Measurements from ENCODE around the gene SNAI3. TPM values are rescaled to one million over a fixed set of nuclear protein-coding genes. Genes with fewer than 3 reads are reported as not detected.

Gene SNAI3
- total RNA-seq, 1 donor from 2014 or later, result 7.0 TPM

DNA sequence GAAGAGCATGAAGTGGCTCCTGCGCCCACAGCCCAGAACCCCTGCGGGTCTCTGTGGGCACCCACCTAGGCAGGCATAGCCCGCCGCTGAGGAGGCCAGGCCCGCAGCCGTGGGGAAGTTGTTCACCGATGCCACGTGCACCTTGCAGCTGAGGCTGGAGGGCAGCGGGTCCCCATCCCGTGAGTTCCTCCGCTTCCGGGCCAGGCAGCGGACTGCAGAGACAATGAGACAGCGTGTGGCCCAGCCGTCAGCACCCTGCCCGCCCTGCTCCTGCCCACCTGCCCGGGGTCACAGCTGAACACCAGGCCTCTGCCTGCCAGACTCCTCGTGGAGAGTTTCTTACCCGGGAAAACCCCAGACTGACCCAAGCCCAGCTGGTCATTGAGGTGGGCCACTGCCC, 28.9 kb downstream of the SNAI3 start:
- Histone ChIP-seq H3K27ac (no peak overlapping the region), H3K4me1 (peaks cover 13% of the 10 kb centered on the region), H3K36me3 (peaks cover 34% of the 10 kb centered on the region), H3K9me3 (no peaks in the 10 kb centered on the region), H3K4me3 (no peak overlapping the region), H3K27me3 (no peaks in the 10 kb centered on the region)
- no peak for ATAC-seq
- DNase-seq, result no peak
- intact Hi-C loops (cut with DNase I), result no loop called here
- TF ChIP-seq, protein P1, sequence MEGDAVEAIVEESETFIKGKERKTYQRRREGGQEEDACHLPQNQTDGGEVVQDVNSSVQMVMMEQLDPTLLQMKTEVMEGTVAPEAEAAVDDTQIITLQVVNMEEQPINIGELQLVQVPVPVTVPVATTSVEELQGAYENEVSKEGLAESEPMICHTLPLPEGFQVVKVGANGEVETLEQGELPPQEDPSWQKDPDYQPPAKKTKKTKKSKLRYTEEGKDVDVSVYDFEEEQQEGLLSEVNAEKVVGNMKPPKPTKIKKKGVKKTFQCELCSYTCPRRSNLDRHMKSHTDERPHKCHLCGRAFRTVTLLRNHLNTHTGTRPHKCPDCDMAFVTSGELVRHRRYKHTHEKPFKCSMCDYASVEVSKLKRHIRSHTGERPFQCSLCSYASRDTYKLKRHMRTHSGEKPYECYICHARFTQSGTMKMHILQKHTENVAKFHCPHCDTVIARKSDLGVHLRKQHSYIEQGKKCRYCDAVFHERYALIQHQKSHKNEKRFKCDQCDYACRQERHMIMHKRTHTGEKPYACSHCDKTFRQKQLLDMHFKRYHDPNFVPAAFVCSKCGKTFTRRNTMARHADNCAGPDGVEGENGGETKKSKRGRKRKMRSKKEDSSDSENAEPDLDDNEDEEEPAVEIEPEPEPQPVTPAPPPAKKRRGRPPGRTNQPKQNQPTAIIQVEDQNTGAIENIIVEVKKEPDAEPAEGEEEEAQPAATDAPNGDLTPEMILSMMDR (IDR thresholded peaks at IDR 0.05), result no peak

DNA sequence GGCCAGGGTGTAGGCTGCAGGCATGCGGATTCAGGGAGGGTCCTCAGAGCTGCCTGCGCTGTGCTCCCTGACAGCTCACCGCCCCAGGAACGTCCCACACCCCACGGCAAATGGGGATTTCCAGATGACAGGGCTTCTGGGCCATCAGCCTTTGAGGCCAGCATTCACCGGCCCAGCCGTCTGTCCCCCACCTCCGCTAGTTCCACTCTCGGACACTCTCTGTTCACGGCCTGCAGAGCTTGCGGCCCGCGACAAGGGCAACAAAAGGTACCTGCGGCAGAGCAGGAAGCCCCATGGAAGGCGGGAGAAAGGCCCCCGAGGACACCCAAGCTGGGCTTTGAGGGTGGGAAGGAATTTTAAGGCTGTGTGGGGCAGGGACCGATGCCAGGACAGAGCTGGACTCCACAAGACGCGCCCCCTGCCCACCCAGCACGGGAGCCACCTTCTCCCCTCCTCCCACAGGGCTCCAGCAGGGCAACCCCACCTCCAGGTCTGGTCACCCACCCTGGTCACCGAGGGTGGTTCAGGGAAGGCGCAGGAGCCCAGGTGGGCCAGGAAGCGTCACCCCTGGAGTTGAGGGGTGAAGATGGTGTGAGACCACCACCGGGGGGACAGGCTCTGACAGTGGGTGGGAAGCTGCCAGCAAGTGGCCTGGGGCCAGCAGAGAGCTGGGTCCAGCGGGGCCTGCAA, 29.9 kb downstream of the SNAI3 start:
- peaks cover 34% of the 10 kb centered on the region for H3K36me3 ChIP-seq
- ATAC-seq (no peak), DNase-seq (no peak)
- peaks cover 11% of the 10 kb centered on the region for H3K4me1 ChIP-seq
- intact Hi-C loops (cut with DNase I), result no loop called here
- H3K27me3 ChIP-seq, result no peaks in the 10 kb centered on the region
- H3K9me3 ChIP-seq, result no peaks in the 10 kb centered on the region
- H3K27ac ChIP-seq, result no peak overlapping the region
- TF ChIP-seq, protein P1 (IDR thresholded peaks at IDR 0.05), result no peak
- no peak overlapping the region for H3K4me3 ChIP-seq

- no peaks in the 10 kb centered on the region for H3K27me3 ChIP-seq
- DNase-seq, result no peak
- H3K4me3 ChIP-seq, result no peak overlapping the region
- peaks cover 11% of the 10 kb centered on the region for H3K4me1 ChIP-seq
- TF ChIP-seq, protein P1 (IDR thresholded peaks at IDR 0.05), result no peak
- H3K27ac ChIP-seq, result no peak overlapping the region
- ATAC-seq, result no peak
- peaks cover 34% of the 10 kb centered on the region for H3K36me3 ChIP-seq
- intact Hi-C loops (cut with DNase I), result no loop called here
- H3K9me3 ChIP-seq, result no peaks in the 10 kb centered on the region
Measured at GRCh38 chr16:88655733-88656281, 30.5 kb downstream of the SNAI3 start.

DNA sequence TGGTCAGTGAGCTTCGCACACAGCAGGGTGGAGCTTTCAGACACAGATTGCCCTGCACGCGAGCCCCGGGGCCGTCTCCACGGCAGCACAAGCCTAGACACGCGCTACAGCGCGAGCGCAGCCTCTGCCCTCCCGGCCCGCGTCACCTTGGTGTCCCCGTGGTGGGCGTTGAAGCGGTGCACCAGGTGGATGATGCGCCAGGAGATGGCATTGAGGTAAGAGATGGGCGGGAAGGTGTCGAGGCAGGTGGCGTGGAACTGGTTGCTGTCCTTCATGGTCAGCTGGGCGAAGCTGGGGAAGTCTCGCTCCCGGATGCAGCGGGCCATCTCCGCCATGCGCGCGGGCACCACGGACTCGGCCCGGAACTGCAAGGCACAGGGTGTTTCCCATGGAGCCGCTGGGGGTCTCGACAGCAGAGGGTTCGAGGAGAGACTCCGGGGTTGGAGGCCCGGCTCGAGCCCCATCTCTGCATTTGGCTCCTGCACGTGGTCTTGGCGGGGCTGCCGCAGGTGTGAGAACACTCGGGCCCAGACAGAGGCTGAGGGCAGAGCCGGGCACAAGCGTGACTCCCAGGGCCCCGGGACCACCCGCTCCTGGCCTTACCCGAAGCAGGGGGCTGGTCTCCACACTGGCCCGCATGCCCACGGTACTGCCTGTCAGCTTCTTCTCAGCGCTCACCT, 31.1 kb downstream of the SNAI3 start:
- Histone ChIP-seq H3K36me3 (peaks cover 34% of the 10 kb centered on the region), H3K27me3 (no peaks in the 10 kb centered on the region), H3K4me3 (no peak overlapping the region), H3K4me1 (peaks cover 11% of the 10 kb centered on the region), H3K9me3 (no peaks in the 10 kb centered on the region), H3K27ac (no peak overlapping the region)
- no peak for DNase-seq
- ATAC-seq, result no peak
- TF ChIP-seq, protein P1 (IDR thresholded peaks at IDR 0.05), result no peak
- intact Hi-C loops (cut with DNase I), result no loop called here

DNA sequence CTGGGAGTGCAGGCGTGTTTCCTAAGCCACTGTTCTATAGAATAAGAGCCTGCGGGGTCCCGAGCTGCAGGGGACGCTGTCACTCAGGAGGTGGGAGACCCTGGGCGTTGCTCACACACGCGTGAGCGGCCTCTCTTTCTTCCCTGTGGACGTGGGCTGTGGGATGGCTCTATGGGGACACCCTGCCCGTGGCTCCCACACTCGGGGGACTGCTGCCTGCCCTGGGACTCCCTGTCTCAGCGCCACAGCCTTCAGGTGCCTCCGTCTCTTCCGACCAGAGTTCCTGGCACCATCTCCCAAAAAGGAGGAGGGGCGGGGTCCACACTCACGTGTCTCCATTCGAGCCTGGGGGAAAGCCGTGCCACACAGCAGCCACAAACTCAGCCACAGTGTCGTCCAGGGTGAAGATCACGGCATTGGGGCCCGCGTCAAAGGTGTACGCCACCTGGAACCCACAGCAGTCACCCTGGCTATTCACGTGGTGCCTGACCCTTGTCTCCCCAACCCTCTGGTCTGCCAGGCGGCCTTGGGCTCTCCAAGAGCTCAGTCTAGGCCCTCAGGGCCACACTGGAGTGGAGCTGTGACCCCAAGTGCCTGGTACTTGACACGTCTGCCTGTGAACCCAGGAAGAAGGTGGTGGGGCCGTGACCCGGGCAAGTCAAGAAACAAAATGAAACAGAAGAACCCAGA, 31.8 kb downstream of the SNAI3 start:
- ATAC-seq, result no peak
- TF ChIP-seq, protein P1 (IDR thresholded peaks at IDR 0.05), result no peak
- Histone ChIP-seq H3K9me3 (no peaks in the 10 kb centered on the region), H3K4me3 (no peak overlapping the region), H3K36me3 (peaks cover 34% of the 10 kb centered on the region), H3K27ac (no peak overlapping the region), H3K27me3 (no peaks in the 10 kb centered on the region), H3K4me1 (peaks cover 18% of the 10 kb centered on the region)
- intact Hi-C loops (cut with DNase I), result no loop called here
- DNase-seq, result no peak

All from upper lobe of right lung (tissue), 1 donor.